Right lobe of liver (tissue), 6 donors: Measurements from ENCODE around the gene STEAP1B. TPM values are rescaled to one million over a fixed set of nuclear protein-coding genes. Genes with fewer than 3 reads are reported as not detected.

Source experiments
- ATAC-seq, 4 donors: fragments of 200-7000 bp; cut with Tn5 transposase; one replicate each; pipeline ENCODE4 v1.9.1; 2020; ENCODE audit warnings: mild to moderate bottlenecking in 4 of 4, moderate library complexity in 4 of 4
- DNase-seq, 3 donors: peaks; one replicate each; pipeline ENCODE4 v3.0.0-alpha.2; 2020
- H3K27ac ChIP-seq, 3 donors: fragments of 200-600 bp; one replicate each; pipeline ENCODE4 v1.8.0; 2022
- H3K27me3 ChIP-seq, 2 donors: fragments of 200-600 bp; one replicate each; pipeline ENCODE4 v1.8.0; 2022
- H3K36me3 ChIP-seq, 4 donors: fragments of 200-600 bp; sonication (generic) in 1 of 4; one replicate each; pipeline versions ENCODE4 v1.5.1 to v1.8.0; 2017 to 2022; ENCODE audit warnings: control low read depth in 1 of 4
- H3K4me1 ChIP-seq, 4 donors: fragments of 200-600 bp; sonication (generic) in 1 of 4; one replicate each; pipeline versions ENCODE4 v1.5.1 to v1.8.0; 2017 to 2022; ENCODE audit warnings: control low read depth in 1 of 4
- H3K4me3 ChIP-seq, 3 donors: fragments of 200-600 bp; one replicate each; pipeline ENCODE4 v1.8.0; 2022
- H3K9me3 ChIP-seq, 4 donors: fragments of 200-600 bp; sonication (generic) in 1 of 4; one replicate each; pipeline versions ENCODE4 v1.5.1 to v1.8.0; 2017 to 2022; ENCODE audit warnings: control low read depth in 1 of 4
- POLR2A ChIP-seq: fragments of 450-650 bp; IDR thresholded peaks from one replicate; pipeline ENCODE4 v1.6.1; 2017; ENCODE audit warnings: antibody characterized with exemption, mild to moderate bottlenecking
- WGBS: methylation state at CpG from one replicate; pipeline ENCODE4 v1.1.6; 2018; ENCODE audit warnings: low coverage, low lambda C conversion rate; ENCODE audit not compliant: insufficient coverage; ENCODE audit errors: missing lambda C conversion rate; 5-methylcytosine and 5-hydroxymethylcytosine counted together
- intact Hi-C, 2 donors: fragments of 100-400 bp; cut with DNase I; formaldehyde crosslinking; loops; one replicate each; pipeline versions ENCODE4 v1.11.2 to v1.14.1; 2022
- total RNA-seq, 6 experiments: library from RNA; depleted of rRNA in 2 of 6; stranded (reverse); fragments of >200 nt in 2 of 6; fragmentation: NEBNext Ultra II Directional in 3 of 6; extraction: Animal tissue kit (Norgen Biotek cat#: 25700) in 3 of 6; gene quantifications; one replicate each; pipeline versions ENCODE4 v1.1.0 to v1.2.4, GENCODE V29; 2016 to 2023
- TF ChIP-seq, protein P1 (sequence below), 4 donors: fragments of 200-600 bp in 3 of 4; fragments of 450-650 bp in 1 of 4; IDR thresholded peaks; one replicate each; pipeline versions ENCODE4 v1.5.1 to v1.8.0; 2016 to 2022; ENCODE audit warnings: antibody characterized with exemption in 4 of 4, mild to moderate bottlenecking in 2 of 4
- donor health status: DM: no; HTN: yes; CAD: no.
- donor health status: DM: no; HTN: no; CAD: no.
- donor health status: DM: no; HTN: no; CAD: no.
- donor health status: DM: no; HTN: yes; CAD: no.
- donor health status: DM: no; HTN: yes; CAD: no.

The STEAP1B gene
- total RNA-seq, 6 experiments from 2014 or later: 0.25 to 0.60 TPM; not detected in 4

DNA sequence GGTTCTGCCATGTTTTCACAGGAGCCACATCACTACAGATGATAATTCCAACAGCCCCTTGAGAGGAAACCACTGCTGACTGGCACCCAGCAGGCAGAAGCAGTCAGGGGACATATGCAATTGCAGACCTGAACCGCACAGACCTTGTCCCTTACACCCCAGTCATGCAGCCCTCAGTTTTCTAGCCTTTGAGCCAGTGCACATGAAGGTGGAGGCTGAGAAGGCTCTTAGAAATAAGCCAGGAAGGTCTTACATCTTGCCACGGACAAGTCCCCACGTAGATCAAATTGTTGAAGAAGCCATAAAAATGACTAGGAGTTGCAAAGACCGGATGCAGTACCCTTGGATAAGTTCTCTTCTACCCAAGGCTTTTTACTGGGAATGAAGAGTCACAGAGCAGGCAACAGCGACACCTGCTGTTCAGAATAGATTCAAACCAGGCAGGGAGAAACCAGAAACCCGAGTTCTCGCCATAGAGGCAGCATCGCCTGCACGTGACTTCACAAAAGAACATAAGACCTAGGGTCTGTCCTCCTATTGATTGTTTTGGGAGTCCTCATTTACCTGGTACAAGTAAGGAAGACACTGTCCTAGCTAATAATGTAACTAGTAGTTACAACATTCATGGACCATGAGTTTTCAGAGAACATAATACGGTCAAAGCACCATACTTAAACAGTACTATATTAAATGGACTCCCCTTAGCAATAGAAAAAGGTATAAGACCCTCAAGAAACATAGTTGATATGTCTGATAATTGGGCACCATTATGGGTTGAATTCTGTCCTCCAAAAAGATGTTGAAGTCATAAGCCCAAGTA lies 11.1 kb downstream of the STEAP1B start:
- H3K36me3 ChIP-seq: no peaks in the 10 kb centered on the region
- no peaks in the 10 kb centered on the region for H3K9me3 ChIP-seq
- DNase-seq (peak in 2 of 3 donors; percentile 35 to 68), ATAC-seq (peak; percentile 92 to 97 (median 94))
- WGBS: 11% methylated on average over 9 of the region's 10 CpGs
- no peaks in the 10 kb centered on the region for H3K4me1 ChIP-seq
- no peak overlapping the region for H3K4me3 ChIP-seq
- no peak for TF ChIP-seq POLR2A
- TF ChIP-seq, protein P1, sequence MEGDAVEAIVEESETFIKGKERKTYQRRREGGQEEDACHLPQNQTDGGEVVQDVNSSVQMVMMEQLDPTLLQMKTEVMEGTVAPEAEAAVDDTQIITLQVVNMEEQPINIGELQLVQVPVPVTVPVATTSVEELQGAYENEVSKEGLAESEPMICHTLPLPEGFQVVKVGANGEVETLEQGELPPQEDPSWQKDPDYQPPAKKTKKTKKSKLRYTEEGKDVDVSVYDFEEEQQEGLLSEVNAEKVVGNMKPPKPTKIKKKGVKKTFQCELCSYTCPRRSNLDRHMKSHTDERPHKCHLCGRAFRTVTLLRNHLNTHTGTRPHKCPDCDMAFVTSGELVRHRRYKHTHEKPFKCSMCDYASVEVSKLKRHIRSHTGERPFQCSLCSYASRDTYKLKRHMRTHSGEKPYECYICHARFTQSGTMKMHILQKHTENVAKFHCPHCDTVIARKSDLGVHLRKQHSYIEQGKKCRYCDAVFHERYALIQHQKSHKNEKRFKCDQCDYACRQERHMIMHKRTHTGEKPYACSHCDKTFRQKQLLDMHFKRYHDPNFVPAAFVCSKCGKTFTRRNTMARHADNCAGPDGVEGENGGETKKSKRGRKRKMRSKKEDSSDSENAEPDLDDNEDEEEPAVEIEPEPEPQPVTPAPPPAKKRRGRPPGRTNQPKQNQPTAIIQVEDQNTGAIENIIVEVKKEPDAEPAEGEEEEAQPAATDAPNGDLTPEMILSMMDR (IDR thresholded peaks at IDR 0.05): peak; percentile 88 to 93 (median 90)
- intact Hi-C loops: loop anchor here (5.0 kb wide), 2 partner anchors 377 to 382 kb away; no protein-coding TSS in a partner anchor
- no peak overlapping the region for H3K27ac ChIP-seq
- H3K27me3 ChIP-seq: no peaks in the 10 kb centered on the region

DNA sequence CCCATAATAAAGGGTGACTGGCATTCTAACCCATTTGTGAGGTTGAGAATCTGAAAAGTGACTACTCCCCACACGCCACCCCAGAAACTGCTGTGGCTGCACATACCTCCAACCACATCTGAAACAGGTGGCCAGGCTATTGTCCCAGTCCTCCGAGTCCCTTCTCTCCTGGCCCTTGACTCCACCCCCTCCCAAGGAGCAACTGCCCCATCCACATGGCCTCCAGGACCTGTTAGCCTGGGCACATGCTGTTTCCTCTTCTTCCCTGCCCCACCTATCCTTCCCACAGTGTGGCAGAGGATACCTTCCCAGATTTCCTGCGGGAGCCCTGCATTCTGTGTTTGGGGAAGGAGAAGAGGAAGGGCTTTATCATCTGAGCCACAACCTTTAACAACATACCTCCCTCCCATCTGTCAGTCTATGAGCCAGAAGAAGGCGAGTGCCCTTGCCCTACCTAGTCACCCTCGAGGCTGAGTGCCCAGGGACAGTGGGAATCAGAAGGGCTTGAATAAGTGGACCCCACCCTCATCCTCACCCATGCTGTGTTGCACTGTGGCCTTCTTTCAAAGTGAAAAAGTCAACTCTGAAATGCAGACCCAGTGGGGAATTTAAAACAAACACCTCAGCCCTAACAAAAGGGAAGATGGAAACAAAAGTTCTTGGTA lies 11.9 kb downstream of the STEAP1B start:
- DNase-seq: no peak
- TF ChIP-seq, protein P1 (IDR thresholded peaks at IDR 0.05): no peak
- TF ChIP-seq POLR2A: no peak
- ATAC-seq: no peak
- no peaks in the 10 kb centered on the region for H3K9me3 ChIP-seq
- no peaks in the 10 kb centered on the region for H3K27me3 ChIP-seq
- intact Hi-C loops: loop anchor here (5.0 kb wide), 2 partner anchors 376 to 381 kb away; no protein-coding TSS in a partner anchor
- WGBS: 43% methylated on average over 2 of the region's 5 CpGs
- no peak overlapping the region for H3K4me3 ChIP-seq
- H3K36me3 ChIP-seq: no peaks in the 10 kb centered on the region
- no peaks in the 10 kb centered on the region for H3K4me1 ChIP-seq
- no peak overlapping the region for H3K27ac ChIP-seq

DNA sequence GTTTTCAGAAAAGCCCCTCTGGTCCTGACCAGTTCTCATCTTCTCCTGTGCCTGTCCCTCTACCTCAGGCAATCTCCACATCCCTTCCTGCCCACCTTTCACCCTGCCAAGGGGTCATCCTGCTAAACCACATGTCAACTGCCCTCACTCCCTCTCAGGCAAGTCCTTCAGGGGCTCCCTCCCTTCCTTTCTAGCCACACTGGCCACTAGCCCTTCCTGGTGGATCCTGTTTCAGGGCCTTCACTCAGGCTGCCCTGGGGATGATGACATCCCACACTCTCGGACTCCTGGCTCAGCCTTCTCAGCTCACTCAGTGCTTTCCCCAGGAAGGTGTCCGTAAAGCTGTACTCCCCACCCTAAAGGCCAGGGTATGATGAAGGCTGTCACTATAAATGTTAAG lies 13.4 kb downstream of the STEAP1B start:
- DNase-seq: no peak
- Histone ChIP-seq H3K4me1 (no peaks in the 10 kb centered on the region), H3K4me3 (no peak overlapping the region), H3K27me3 (no peaks in the 10 kb centered on the region), H3K9me3 (no peaks in the 10 kb centered on the region), H3K27ac (no peak overlapping the region), H3K36me3 (no peaks in the 10 kb centered on the region)
- intact Hi-C loops: loop anchor here (5.0 kb wide), 2 partner anchors 374 to 379 kb away; no protein-coding TSS in a partner anchor
- ATAC-seq: no peak
- TF ChIP-seq, protein P1 (IDR thresholded peaks at IDR 0.05): no peak
- no peak for TF ChIP-seq POLR2A
- 75% methylated on average over 2 of the region's 2 CpGs for whole genome bisulfite sequencing

DNA sequence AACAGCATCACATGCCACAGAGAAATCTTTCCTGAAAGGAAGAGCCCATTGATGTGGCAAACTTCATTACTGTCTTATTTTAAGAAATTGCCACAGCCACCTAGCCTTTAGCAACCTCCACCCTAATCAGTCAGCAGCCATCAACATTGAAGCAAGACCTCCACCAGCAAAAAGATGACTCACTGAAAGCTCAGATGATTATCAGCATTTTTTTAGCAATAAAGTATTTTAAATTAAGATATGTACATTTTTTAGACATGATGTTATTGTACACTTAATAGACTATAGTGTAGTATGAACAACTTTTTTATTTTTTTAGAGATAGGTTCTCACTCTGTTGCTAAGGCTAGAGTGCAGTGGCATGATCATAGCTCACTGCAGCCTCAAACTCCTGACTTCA lies 14.8 kb downstream of the STEAP1B start:
- no peak overlapping the region for H3K4me3 ChIP-seq
- no peaks in the 10 kb centered on the region for H3K27me3 ChIP-seq
- intact Hi-C loops: loop anchor here (5.0 kb wide), 2 partner anchors 373 to 378 kb away; no protein-coding TSS in a partner anchor
- no peak for ATAC-seq
- no peak for TF ChIP-seq POLR2A
- TF ChIP-seq, protein P1 (IDR thresholded peaks at IDR 0.05): no peak
- no peak overlapping the region for H3K27ac ChIP-seq
- no peaks in the 10 kb centered on the region for H3K4me1 ChIP-seq
- H3K36me3 ChIP-seq: no peaks in the 10 kb centered on the region
- H3K9me3 ChIP-seq: no peaks in the 10 kb centered on the region
- no peak for DNase-seq
